Lung (tissue), 12 donors: ENCODE measurements around the gene MYZAP. TPM values are rescaled to one million over a fixed set of nuclear protein-coding genes. Genes with fewer than 3 reads are reported as not detected.
A peak's percentile ranks its signal among the peaks of the same experiment; 100 is the strongest.

Experiments used
- ATAC-seq: fragments of 200-7000 bp; cut with Tn5 transposase; one replicate; pipeline ENCODE4 v1.9.1; 2020; ENCODE audit warnings: moderate number of reproducible peaks; ENCODE audit not compliant: insufficient read depth, low FRiP score
- DNase-seq, 3 donors: peaks; one replicate each; pipeline ENCODE4 v3.0.0-alpha.2; 2013 to 2017
- H3K27ac ChIP-seq, 2 donors: one replicate each; pipeline ENCODE4 v1.5.1; 2013; ENCODE audit warnings: mild to moderate bottlenecking in 2 of 2, moderate library complexity in 2 of 2, control low read depth in 1 of 2, inconsistent platforms in 1 of 2, low read depth in 1 of 2, low read length in 1 of 2
- H3K27me3 ChIP-seq, 3 donors: one replicate each; pipeline ENCODE4 v1.5.1; 2013; ENCODE audit warnings: low read length in 2 of 3; ENCODE audit not compliant: control insufficient read depth in 3 of 3, insufficient read depth in 3 of 3
- H3K36me3 ChIP-seq, 4 donors: one replicate each; pipeline ENCODE4 v1.5.1; 2013; ENCODE audit warnings: low read length in 4 of 4, mild to moderate bottlenecking in 1 of 4, moderate library complexity in 1 of 4; ENCODE audit not compliant: control insufficient read depth in 4 of 4, insufficient read depth in 4 of 4
- H3K4me1 ChIP-seq, 5 donors: one replicate each; pipeline ENCODE4 v1.5.1; 2013; ENCODE audit warnings: low read length in 5 of 5, mild to moderate bottlenecking in 2 of 5, moderate library complexity in 1 of 5; ENCODE audit not compliant: control insufficient read depth in 5 of 5, insufficient read depth in 5 of 5
- H3K4me3 ChIP-seq: one replicate; pipeline ENCODE4 v1.5.1; 2013; ENCODE audit warnings: mild to moderate bottlenecking, control low read depth, moderate library complexity
- H3K9ac ChIP-seq, 2 donors: one replicate each; pipeline ENCODE4 v1.5.1; 2013; ENCODE audit warnings: low read length in 2 of 2, control low read depth in 1 of 2; ENCODE audit not compliant: insufficient read depth in 1 of 2
- H3K9me3 ChIP-seq, 4 donors: one replicate each; pipeline ENCODE4 v1.5.1; 2013; ENCODE audit warnings: low read length in 3 of 4, mild to moderate bottlenecking in 1 of 4, moderate library complexity in 1 of 4; ENCODE audit not compliant: control insufficient read depth in 4 of 4, insufficient read depth in 3 of 4
- WGBS, 2 donors: extraction: QIAGEN DNeasy Blood & Tissue Kit; methylation state at CpG; one replicate each; pipeline ENCODE4 v1.1.7; 2013; 5-methylcytosine and 5-hydroxymethylcytosine counted together
- polyA plus RNA-seq, 2 donors: library from polyadenylated mRNA; stranded (reverse); fragments of 200-250 nt; gene quantifications; one replicate each; pipeline ENCODE4 v1.2.1, GENCODE V29; 2013
- total RNA-seq, 2 donors: library from RNA; depleted of rRNA in 1 of 2; stranded (reverse); fragments of >200 nt in 1 of 2; gene quantifications; one replicate each; pipeline ENCODE4 v1.2.1, GENCODE V29; 2014 to 2021
- TF ChIP-seq, protein P1 (sequence below): IDR thresholded peaks from 2 replicates; pipeline ENCODE4 v1.5.1; 2012; ENCODE audit warnings: mild to moderate bottlenecking; ENCODE audit errors: control extremely low read depth, extremely low read depth
- donor health status: control.
- donor health status: control.
- donor health status: Bipolar disorder and iron deficiency.
- donor health status: healthy.
- donor health status: DM: yes; HTN: yes; CAD: no.

MYZAP gene
- total and polyA plus RNA-seq, 4 donors = 6.9 to 36.9 (median 11.6) TPM

GRCh38 chr15:57573151-57573550, 18.6 kb upstream of the MYZAP start:
- TF ChIP-seq, protein P1, sequence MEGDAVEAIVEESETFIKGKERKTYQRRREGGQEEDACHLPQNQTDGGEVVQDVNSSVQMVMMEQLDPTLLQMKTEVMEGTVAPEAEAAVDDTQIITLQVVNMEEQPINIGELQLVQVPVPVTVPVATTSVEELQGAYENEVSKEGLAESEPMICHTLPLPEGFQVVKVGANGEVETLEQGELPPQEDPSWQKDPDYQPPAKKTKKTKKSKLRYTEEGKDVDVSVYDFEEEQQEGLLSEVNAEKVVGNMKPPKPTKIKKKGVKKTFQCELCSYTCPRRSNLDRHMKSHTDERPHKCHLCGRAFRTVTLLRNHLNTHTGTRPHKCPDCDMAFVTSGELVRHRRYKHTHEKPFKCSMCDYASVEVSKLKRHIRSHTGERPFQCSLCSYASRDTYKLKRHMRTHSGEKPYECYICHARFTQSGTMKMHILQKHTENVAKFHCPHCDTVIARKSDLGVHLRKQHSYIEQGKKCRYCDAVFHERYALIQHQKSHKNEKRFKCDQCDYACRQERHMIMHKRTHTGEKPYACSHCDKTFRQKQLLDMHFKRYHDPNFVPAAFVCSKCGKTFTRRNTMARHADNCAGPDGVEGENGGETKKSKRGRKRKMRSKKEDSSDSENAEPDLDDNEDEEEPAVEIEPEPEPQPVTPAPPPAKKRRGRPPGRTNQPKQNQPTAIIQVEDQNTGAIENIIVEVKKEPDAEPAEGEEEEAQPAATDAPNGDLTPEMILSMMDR = no peak
- ATAC-seq = no peak
- no peak overlapping the region for H3K4me3 ChIP-seq
- H3K36me3 ChIP-seq = no peaks in the 10 kb centered on the region
- peaks cover 0 to 18% (median 1%) of the 10 kb centered on the region in 5 donors for H3K4me1 ChIP-seq
- H3K27ac ChIP-seq = no peak overlapping the region
- no peaks in the 10 kb centered on the region for H3K9me3 ChIP-seq
- no peaks in the 10 kb centered on the region for H3K27me3 ChIP-seq
- DNase-seq = no peak
- 84 to 89% methylated on average over 4 of the region's 4 CpGs for WGBS, 2 donors
- no peak overlapping the region for H3K9ac ChIP-seq

DNA sequence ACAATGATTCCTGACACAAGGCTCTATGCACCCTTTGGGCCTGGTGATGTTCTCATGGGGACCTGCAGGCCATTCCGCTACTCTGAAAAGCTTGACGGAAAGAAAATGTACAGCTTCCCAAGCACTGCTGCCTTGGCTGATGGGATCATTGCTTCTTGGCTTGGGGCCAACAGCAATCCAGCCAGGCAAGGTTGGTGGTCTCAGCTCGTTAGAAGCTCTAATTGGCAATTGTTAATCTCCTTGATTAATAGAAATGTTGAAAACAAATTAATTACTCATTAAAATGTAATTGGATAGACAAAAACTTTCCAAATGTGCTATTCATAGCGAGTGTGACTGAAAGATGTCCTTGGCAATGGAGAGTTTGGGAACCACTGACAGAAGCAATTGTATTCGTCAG, 16.3 kb upstream of the MYZAP start:
- ATAC-seq = no peak
- H3K27me3 ChIP-seq = no peaks in the 10 kb centered on the region

DNA sequence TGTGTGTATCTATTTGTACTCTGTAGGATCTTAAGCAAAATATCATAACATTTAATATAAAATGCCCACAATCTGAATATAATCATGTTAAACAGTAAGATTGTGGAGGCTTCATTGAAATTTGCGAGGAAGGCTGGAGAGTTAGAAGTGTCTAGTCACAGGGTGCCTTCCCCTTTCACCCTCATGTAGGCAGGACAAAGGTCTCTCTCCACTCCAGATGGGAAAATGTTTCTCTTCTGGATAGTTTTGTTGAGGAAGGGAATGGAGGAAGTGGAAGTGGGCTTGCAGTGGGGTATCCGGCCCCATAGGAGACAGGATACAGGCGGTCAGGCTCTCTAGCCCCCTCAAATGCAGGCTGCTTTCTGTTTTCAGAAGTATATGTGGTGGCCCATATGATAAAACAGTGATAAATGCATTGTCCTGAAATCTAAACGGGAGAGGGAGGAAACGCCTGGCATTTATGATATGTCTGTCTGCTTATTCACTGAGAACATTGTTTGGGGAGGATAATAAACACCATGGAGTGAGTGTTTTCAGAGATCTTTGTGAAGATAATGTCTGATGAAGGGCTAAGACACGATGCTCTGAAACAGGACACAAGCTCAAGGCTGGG, 13.3 kb upstream of the MYZAP start:
- H3K9me3 ChIP-seq = peaks cover 0 to 7% (median 0%) of the 10 kb centered on the region in 4 donors
- no peaks in the 10 kb centered on the region for H3K27me3 ChIP-seq
- TF ChIP-seq, protein P1 = no peak
- WGBS, 2 donors = 38 to 42% methylated on average over 6 of the region's 6 CpGs
- H3K36me3 ChIP-seq = no peaks in the 10 kb centered on the region
- peak overlapping the region in 1 of 2 donors; percentile 32 for H3K27ac ChIP-seq
- no peak overlapping the region for H3K9ac ChIP-seq
- peaks cover 0 to 16% (median 3%) of the 10 kb centered on the region in 5 donors for H3K4me1 ChIP-seq
- no peak overlapping the region for H3K4me3 ChIP-seq
- ATAC-seq (no peak), DNase-seq (peak in 1 of 3 donors; percentile 60)

More for the DNA sequence above, 16.3 kb upstream of the MYZAP start:
- H3K9ac ChIP-seq = no peak overlapping the region
- WGBS, 2 donors = 80 to 86% methylated on average over 5 of the region's 5 CpGs
- H3K4me3 ChIP-seq = no peak overlapping the region
- peak; percentile 66 to 82 (median 73) for DNase-seq
- no peak overlapping the region for H3K27ac ChIP-seq
- H3K36me3 ChIP-seq = no peaks in the 10 kb centered on the region
- peaks cover 0 to 18% (median 2%) of the 10 kb centered on the region in 5 donors for H3K4me1 ChIP-seq
- TF ChIP-seq, protein P1 = no peak
- no peaks in the 10 kb centered on the region for H3K9me3 ChIP-seq
